ENCODE measurements around the gene BTBD9.

The BTBD9 gene

GRCh38 chr6:38187325-38187724 is 452.4 kb downstream of the BTBD9 start:
- DNase-seq = no peak

- no peak for DNase-seq
Measured at GRCh38 chr6:38185752-38186151, 454.0 kb downstream of the BTBD9 start.

DNA sequence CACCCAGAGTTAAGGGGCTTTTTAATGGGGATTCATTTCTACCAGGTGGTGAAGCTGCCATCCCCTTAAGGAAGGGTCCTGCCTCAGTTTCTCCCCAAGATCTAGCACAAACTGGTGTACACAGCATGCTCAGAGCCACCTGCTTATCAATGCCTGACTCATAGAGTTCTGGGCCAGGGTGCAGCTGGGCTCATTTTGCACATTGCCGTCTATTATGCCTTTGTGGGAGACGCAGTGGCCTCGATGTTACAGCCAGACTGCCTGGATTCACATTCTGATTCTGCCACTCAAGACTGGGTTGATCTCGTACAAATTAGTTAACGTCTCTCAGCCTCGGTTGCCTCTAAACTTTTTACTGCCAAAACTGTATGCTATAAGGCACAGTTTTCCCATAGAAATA is 454.5 kb downstream of the BTBD9 start:
- no peak for DNase-seq

DNA sequence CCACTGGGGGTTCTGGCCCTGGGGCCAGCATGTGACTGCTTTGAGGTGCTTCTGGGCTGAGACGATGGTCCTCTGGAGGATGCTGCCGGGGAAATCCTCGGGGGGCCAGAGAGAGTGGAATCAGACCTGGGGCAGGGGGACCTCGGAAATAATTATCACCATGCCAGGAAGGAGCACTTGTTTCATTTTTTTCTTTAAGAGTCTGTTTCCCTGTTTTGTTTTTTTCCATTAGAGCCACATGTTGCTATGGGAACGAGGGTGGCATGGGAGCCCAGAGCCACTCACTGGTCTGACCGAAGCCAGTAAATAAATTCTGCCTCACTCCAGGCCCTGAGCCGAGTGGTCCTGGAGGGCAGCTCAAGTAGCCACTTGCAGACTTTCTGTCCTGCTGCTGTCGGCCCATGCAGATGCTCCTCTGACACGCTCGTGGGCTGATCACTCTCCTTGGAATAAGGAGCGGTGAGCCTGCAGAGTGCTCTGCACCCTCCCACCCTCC is 455.1 kb downstream of the BTBD9 start:
- DNase-seq = no peak

DNA sequence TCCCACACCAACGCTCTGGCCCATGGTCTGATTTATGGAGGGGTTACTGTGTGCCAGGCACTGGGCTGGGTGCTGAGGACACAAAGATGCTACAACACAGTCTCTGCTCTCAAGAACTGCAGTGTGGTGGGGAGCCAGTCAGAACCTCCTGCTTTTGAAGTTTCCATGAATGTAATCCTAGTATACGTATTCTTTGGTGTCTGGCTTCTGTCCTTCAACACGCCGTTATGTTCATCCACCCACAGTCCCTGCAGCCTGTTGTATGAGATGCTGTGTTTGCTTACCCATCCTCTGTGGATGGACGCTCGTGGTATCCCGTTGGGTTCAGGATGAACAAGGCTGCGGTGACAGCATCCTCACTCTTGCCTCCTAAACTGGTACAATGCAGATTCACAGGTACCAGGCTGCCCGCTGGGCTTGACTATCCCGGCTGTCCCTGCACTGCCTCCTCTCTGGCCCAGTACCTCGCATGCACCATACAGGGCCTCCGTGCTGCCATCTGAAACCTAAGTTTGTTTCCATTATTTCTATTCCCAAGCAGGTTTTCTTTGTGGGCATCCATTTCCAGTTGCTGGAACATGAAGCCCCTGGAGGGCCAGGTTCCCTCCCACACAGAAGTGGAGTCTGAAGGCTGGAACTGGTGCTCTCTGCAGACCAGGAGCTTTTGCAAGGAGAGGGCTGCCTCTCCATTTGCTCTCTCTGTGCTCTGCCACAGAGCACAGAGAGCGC is 455.7 kb downstream of the BTBD9 start:
- no peak for DNase-seq

GRCh38 chr6:38182426-38182825 is 457.3 kb downstream of the BTBD9 start:
- no peak for DNase-seq

DNA sequence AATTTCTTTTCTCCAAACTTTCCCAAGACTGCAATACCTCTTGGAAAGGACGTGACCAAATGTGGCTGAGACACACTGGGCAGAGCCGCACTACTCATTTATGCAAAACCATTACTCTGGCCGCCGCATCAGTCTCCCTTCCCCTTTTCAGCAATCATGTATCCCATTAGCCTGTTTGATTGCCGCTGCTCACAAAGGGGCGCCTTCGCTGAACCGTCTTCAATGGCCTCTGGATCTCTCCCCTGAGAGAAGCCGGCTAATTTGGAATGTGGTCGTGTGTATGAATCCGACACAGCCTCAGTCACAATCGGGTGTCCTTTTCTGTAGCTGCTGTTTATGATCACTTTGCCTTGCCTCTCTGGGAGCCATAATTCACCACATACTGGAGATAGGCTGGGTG is 459.1 kb downstream of the BTBD9 start:
- DNase-seq = no peak

GRCh38 chr6:38179794-38180430 is 459.8 kb downstream of the BTBD9 start:
- no peak for DNase-seq

DNA sequence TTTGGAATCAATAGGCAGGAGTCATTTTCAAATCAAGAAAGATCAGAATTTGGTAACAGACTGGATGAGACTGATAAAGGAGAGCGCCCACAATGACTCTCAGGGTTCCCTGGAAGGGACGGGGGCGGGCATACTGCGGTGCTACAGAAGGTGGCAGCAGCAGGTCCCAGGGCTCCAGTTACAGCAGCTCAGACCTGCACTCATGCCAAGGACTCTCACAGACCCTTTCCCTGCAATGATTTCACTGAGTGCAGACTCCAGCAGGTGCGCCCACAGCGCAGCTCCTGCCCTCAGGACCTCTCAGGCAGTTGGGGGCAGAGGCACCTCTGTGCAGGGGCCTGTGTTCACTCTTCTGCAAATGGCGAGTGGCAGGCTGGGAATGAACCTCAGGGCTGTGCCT is 460.4 kb downstream of the BTBD9 start:
- DNase-seq = no peak

GRCh38 chr6:38178584-38178886 is 461.2 kb downstream of the BTBD9 start:
- DNase-seq = no peak

DNA sequence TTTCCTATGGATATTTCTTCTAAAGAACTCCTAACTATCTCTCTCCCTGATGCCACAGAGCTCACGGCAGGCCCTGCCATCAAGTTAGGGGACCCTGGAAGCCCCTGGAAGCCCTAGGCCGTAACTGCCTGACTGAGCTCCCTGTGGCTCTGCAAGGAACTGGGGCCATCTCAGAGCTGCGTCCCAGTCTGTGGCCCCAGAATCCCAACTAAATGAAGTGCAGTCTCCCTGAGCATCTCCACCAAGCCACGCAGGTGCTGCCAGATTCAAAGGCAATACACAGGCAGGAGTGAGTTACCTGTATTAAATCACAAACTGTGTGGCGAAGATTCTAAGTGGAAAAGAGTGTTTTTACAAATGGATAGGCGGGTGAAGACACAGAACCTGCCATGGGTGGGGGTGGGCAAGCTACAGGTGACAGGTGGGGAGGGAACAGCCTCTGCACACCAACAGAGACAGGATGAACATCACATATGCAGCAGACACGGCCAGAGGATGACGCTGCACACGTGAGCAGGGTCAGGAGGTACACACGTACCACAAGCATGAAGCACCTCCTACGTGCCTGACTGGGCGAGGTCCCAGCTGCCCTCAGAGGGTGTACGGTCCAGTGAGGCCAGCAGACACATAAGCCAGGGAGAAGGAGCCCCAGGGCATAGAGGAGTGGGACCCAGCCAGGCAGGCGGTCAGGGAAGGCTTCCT is 461.7 kb downstream of the BTBD9 start:
- DNase-seq = no peak

- no peak for DNase-seq
Measured at GRCh38 chr6:38176797-38177751, 462.7 kb downstream of the BTBD9 start.

DNA sequence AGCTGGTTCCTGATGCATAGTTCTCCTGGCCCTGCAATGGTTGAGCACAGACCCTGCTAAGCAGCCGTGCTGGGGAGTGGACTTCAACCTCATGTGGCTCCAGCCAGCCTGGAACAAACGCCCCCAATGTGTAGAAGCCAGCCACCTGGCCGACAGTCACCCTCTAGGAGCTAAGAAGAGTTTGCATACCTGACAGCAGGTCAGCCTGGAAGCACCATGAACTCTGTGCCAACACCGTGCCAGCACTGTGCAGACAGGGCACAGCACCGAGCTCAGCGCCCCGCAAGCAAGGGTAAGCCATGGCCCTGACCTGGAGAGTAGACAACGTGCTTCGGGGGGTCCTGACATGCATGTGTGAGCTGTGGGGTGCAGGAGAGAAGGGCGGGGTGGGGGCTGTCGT is 463.9 kb downstream of the BTBD9 start:
- no peak for DNase-seq

- DNase-seq = no peak
Measured at GRCh38 chr6:38174806-38175495, 464.8 kb downstream of the BTBD9 start.

- DNase-seq = no peak
Measured at GRCh38 chr6:38174315-38174714, 465.4 kb downstream of the BTBD9 start.

DNA sequence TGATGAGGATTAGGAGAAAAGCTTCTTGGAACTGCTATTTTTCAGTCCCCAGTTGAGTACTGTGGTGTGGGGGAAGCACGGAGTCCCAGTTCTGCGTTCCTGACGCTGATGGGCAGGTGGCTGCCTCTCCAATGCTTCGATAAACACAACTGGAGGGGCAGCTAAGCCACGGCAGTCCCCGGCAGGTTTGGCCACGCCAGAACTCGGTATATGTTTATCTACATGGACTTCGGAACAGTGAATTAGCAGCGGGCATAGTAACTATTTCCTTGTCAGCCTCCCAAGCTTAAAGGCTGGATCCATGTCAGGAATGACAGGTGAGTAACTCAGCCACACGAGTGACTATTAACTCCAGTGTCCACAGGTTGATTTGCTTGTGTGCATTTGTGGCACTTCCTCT is 465.8 kb downstream of the BTBD9 start:
- DNase-seq = no peak

DNA sequence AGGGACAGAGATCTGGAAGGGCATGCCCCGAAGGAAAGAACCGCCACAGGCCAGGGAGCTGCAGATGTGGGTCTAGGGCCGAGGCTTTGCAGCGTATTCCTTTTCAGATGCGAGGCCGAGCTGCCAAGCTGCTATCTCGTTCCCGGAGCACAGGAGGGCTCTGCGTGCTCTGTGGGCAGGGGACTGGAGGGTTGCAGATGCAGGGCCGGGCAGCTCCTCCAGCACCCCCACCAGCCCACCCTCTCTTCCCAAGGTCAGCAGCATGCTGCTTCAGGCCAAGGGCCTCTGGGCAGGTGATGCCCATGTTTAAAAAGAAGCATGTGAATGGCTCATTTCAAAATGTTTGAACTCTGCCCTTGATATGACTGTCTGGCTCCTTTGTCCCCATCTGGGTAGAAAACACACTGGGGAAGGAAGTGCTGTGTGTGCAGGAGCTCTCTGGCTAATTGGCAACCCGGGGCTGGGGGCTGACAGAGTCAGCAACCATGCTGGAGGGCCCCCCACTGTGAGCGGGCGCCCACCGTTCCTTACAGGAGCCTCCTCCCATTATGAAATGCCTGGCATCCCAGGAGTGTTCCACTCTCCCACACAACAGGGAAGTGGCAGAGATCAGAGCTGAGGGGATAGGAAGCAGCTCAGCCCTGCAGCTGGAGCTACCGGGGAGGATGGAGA is 466.9 kb downstream of the BTBD9 start:
- DNase-seq = no peak

GRCh38 chr6:38171997-38172738 is 467.6 kb downstream of the BTBD9 start:
- DNase-seq = no peak

DNA sequence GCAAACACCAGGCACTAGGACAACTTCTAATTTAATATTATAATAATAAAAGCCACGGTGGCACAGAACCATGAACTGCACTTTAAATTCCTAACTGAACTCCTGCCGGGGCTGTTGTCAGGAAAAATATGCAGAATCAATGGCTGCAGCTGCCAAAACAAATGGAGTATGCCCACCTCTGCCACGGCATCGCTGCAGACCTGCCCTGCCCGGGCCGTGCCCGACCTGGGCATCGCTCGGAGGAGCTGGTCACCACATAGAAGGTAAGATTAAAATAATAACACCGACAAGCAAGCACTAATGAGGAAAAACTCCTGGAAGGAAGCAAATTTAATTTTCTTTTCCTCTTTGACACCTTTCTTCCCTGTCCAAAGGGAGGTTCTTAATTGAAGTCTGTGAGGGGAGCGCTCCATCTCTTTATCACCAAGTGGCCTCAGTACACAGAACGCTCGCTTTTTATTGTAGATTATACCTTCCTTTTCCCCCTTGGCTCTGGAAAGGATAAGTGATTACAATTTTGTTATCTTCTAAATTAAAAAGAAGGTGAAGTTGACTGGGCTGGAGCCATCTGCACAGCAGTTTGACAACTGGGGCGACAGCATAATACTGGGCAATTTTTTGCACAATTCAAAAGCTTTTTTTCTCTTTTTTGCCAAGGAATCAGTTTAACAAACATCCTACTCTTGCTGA is 468.9 kb downstream of the BTBD9 start:
- DNase-seq = no peak

- no peak for DNase-seq
Measured at GRCh38 chr6:38169977-38170526, 469.7 kb downstream of the BTBD9 start.

All from GDM1 (cell line).